Measurements from ENCODE around the gene DLG5.

Gene DLG5

GRCh38 chr10:77879710-77880109, 46.8 kb downstream of the DLG5 start:
- DNase-seq: no peak
- no peak for TF ChIP-seq POLR2A (IDR thresholded peaks at IDR 0.05; ENCODE audit: low read length)
- no peak for TF ChIP-seq GATA1 (IDR thresholded peaks at IDR 0.05; ENCODE audit: low read depth, low read length)

- no peak for DNase-seq
- TF ChIP-seq GATA1 (IDR thresholded peaks at IDR 0.05; ENCODE audit: low read depth, low read length) (no peak), POLR2A (IDR thresholded peaks at IDR 0.05; ENCODE audit: low read length) (no peak)
Observed at GRCh38 chr10:77879065-77879464, 47.5 kb downstream of the DLG5 start.

- TF ChIP-seq POLR2A (IDR thresholded peaks at IDR 0.05; ENCODE audit: low read length): no peak
- TF ChIP-seq GATA1 (IDR thresholded peaks at IDR 0.05; ENCODE audit: low read depth, low read length): no peak
- no peak for DNase-seq
Observed at GRCh38 chr10:77877441-77878344, 48.9 kb downstream of the DLG5 start.

GRCh38 chr10:77875730-77876129, 50.8 kb downstream of the DLG5 start:
- DNase-seq: no peak
- TF ChIP-seq GATA1 (IDR thresholded peaks at IDR 0.05; ENCODE audit: low read depth, low read length) (no peak), POLR2A (IDR thresholded peaks at IDR 0.05; ENCODE audit: low read length) (no peak)

- TF ChIP-seq GATA1 (IDR thresholded peaks at IDR 0.05; ENCODE audit: low read depth, low read length) (no peak), POLR2A (IDR thresholded peaks at IDR 0.05; ENCODE audit: low read length) (no peak)
- no peak for DNase-seq
Observed at GRCh38 chr10:77874872-77875271, 51.7 kb downstream of the DLG5 start.

DNA sequence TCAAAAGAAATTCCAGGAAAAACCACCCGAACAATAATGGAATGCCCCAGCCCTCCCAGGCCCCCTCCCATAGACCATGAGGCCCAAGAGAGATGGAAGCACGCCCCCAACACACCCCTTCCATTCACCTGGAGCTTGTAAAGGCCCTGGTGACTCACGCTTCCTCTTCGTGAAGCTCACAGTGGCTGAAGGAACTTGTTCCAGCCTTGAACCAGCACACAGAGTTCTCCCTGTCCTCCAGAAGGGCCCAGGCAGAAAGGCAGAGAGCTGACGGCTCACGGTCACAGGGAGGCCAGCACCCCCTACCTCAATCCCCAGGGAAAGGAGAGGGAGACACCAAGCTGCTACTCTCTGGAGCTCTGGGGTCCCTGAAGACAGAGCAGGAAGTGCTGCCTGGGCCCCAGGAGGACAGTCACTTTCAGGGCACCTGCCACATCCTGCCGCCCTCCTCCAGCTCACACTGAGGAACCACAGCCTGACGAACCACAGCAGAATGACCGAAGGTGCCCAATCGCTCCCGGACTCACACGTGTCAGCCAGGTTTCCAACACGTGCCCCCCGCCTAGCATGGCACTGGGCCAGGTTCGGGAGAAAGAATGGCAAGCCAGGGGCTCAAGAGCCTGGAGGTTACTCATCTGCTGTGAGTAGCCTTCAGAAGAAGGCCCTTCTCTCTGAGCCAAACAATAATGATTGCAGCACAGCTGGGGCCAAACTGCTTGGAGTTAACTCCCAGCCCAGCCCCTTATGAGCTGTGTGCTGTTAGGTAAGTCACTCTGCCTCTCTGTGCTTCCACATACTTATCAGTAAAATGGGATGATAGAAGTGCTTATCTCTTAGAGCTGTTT, 52.8 kb downstream of the DLG5 start:
- no peak for DNase-seq
- TF ChIP-seq GATA1 (IDR thresholded peaks at IDR 0.05; ENCODE audit: low read depth, low read length) (no peak), POLR2A (IDR thresholded peaks at IDR 0.05; ENCODE audit: low read length) (no peak)

GRCh38 chr10:77872947-77873535, 53.5 kb downstream of the DLG5 start:
- no peak for DNase-seq
- no peak for TF ChIP-seq GATA1 (IDR thresholded peaks at IDR 0.05; ENCODE audit: low read depth, low read length)
- TF ChIP-seq POLR2A (IDR thresholded peaks at IDR 0.05; ENCODE audit: low read length): no peak

DNA sequence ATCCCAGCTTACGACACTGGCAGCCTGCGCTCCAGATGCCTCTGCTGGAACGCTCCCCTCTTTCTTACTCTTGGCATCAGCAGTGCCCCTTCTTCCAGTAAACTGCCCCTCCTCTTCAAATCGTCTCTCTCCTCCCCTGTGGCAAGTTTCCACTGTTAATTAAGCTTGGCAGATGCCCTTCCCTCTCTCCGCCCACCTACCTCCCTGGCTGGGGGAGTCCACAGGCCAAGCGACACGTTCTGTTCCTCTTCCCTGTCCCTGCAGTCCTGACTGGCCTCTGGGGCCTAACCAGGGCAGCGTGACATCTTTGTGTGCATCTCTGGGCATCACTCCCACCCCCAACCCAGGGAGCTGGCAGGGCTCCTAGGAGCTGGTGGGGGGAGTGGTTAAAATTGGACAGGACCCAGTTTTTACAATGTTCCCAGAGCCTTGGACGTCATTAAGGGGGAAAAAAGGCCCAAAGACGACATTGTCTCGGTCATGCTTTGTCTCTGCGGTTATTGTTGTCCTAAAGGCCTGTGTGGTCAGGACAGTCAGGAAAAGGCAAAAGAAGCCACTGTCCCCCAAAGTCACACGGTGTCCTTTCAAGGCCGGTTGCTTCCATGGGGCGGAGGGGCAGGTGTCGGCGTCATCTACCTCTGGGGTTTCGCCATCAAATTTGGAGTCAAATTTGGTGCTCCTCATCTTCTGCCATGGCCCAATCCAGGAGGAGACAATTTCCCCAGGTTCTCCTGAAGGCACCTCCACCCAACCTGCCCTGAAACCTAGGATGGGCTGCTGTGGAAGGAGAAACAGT, 54.2 kb downstream of the DLG5 start:
- DNase-seq: no peak
- TF ChIP-seq GATA1 (IDR thresholded peaks at IDR 0.05; ENCODE audit: low read depth, low read length) (no peak), POLR2A (IDR thresholded peaks at IDR 0.05; ENCODE audit: low read length) (no peak)

GRCh38 chr10:77869626-77870420, 56.7 kb downstream of the DLG5 start:
- TF ChIP-seq GATA1 (IDR thresholded peaks at IDR 0.05; ENCODE audit: low read depth, low read length) (no peak), POLR2A (IDR thresholded peaks at IDR 0.05; ENCODE audit: low read length) (no peak)
- no peak for DNase-seq

DNA sequence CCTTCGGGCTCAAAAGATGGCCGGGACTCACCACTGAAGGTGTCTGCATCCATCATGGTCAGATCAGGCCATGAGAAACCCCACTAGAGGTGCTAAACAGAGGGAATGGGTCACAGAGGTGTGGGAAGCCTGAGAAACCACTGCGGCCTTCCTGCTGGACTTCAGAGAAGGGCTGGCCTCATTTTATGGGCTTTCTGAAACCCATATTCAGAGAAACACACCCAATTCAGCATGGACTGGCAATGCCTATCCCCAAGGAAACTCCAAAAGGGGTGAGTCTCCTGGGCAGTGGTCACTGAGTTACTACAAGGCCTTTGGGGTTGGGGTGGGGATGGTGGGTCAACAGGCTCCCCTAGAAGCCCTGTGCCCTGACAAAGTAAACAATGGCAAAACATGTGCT, 58.0 kb downstream of the DLG5 start:
- no peak for DNase-seq
- TF ChIP-seq GATA1 (IDR thresholded peaks at IDR 0.05; ENCODE audit: low read depth, low read length) (no peak), POLR2A (IDR thresholded peaks at IDR 0.05; ENCODE audit: low read length) (no peak)

DNA sequence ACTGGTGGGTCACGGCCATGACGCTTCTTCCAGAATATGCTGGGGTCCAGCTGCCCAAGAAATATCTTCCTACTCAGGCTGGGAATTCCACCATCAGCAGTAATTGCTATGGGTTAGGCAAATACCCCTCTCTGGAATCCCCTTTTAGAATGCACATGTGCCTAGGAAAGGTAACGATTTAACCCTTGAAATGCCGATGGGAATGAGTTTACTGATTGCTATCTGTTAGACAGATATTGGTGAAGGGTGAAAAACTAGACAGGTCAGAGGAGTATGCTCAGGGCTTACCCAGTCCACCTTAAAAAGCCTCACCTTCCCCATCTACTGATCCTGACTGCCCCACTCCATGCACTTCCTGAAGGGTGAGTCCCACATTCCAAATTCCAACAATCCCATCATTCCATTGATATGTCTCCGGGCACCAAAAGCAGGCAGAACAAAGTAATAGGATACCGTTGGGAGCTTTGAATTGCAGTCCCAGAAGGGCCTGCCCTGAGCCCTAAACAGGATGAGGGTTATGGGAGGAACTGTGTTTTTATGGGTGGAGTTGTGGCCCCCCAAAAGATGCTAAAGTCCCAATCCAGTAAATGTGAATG, 59.3 kb downstream of the DLG5 start:
- TF ChIP-seq POLR2A (IDR thresholded peaks at IDR 0.05; ENCODE audit: low read length): no peak
- TF ChIP-seq GATA1 (IDR thresholded peaks at IDR 0.05; ENCODE audit: low read depth, low read length): no peak
- no peak for DNase-seq

DNA sequence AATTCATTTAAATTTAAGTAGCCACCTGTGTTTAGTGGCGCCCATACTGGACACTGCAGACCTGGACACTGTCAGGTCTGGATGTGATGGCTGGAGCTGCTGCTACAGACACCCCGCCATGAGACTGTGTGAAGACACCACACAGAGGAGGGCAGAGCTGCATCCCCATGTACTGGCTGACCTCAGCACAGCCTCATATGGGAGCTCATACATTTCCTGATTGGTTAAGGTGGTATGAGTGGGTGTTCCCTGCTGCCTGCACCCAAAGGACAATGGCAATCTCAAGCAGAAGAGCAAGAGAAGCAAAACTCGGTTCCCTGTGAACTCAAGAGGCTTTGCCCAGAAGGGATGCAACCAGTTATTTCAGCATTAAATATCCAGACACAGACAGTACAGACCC, 60.0 kb downstream of the DLG5 start:
- no peak for DNase-seq
- TF ChIP-seq POLR2A (IDR thresholded peaks at IDR 0.05; ENCODE audit: low read length) (no peak), GATA1 (IDR thresholded peaks at IDR 0.05; ENCODE audit: low read depth, low read length) (no peak)

All from erythroblast (primary cell).